Measurements from ENCODE around the gene MVB12B. TPM values are rescaled to one million over a fixed set of nuclear protein-coding genes. Genes with fewer than 3 reads are reported as not detected.

MVB12B gene
- total and polyA plus RNA-seq, 2 of the 4 experiments (the other 2 are of a cell fraction), result 2.0 to 4.0 TPM

- in situ Hi-C loops (cut with MboI; ENCODE audit: low sequenced_read_pairs), result no loop called here
- Histone ChIP-seq H3K4me3 (ENCODE audit: insufficient read depth, low read depth, low read length) (no peak overlapping the region), H3K79me1 (ENCODE audit: low read depth in 1 of 2, low read length in 2 of 2) (no peaks in the 10 kb centered on the region), H3K18ac (ENCODE audit: low read depth, low read length) (no peak overlapping the region), H3K27ac (ENCODE audit: insufficient read depth, low read length) (no peak overlapping the region), H2AFZ (replicated peaks; ENCODE audit: low read length, poor library complexity) (no peak overlapping the region), H3K4me1 (ENCODE audit: control insufficient read depth, insufficient read depth, low read length) (0 out of 2 replicates have a peak, but pooled peaks cover under 1% of the 10 kb centered on the region), H3K36me3 (ENCODE audit: control insufficient read depth, insufficient read depth, low read length) (peaks cover 1% of the 10 kb centered on the region; the same call in 1 of the 2 replicates), H3K9me1 (ENCODE audit: insufficient read depth, low read length) (no peaks in the 10 kb centered on the region), H3K9me3 (ENCODE audit: control insufficient read depth, insufficient read depth, low read length) (no peaks in the 10 kb centered on the region), H4K8ac (ENCODE audit: low read depth in 2 of 2, low read length in 2 of 2) (no peak overlapping the region), H3K14ac (replicated peaks; ENCODE audit: low read depth, low read length) (no peak overlapping the region), H2BK15ac (ENCODE audit: low read depth, low read length) (no peak overlapping the region), H3K4ac (ENCODE audit: low read depth, low read length) (no peak overlapping the region), H3K23ac (ENCODE audit: low read depth, low read length) (no peak overlapping the region), H2BK5ac (ENCODE audit: low read depth, low read length, poor library complexity, severe bottlenecking) (no peak overlapping the region), H3K9ac (ENCODE audit: low read depth, low read length) (no peak overlapping the region), H4K20me1 (ENCODE audit: insufficient read depth, low read length) (no peaks in the 10 kb centered on the region), H3K56ac (ENCODE audit: extremely low read depth, insufficient read depth, low read length) (no peak overlapping the region), H3K27me3 (ENCODE audit: control insufficient read depth, insufficient read depth, low read length) (no peaks in the 10 kb centered on the region), H4K5ac (ENCODE audit: low read depth, low read length) (no peak overlapping the region), H4K91ac (ENCODE audit: insufficient read depth, low read depth, low read length) (no peak overlapping the region), H2AK9ac (replicated peaks; ENCODE audit: low read depth, low read length, poor library complexity) (no peak overlapping the region), H2AK5ac (ENCODE audit: low read depth, low read length) (no peak overlapping the region), H2BK20ac (ENCODE audit: low read depth, low read length) (no peak overlapping the region), H3K4me2 (ENCODE audit: low read depth, low read length) (no peak overlapping the region), H2BK120ac (ENCODE audit: low read depth, low read length) (no peak overlapping the region)
- POLR2A ChIA-PET (ENCODE audit: unreplicated experiment), result no interaction called here
- TF ChIP-seq MXI1 (IDR thresholded peaks at IDR 0.05; ENCODE audit: borderline replicate concordance, low read depth, low read length) (no peak), BHLHE40 (IDR thresholded peaks at IDR 0.05; ENCODE audit: low read depth, low read length) (no peak), ELK1 (IDR thresholded peaks at IDR 0.05; ENCODE audit: borderline replicate concordance, low read depth, low read length) (no peak), RFX5 (IDR thresholded peaks at IDR 0.05; ENCODE audit: low read depth, low read length) (no peak), CEBPB (IDR thresholded peaks at IDR 0.05; ENCODE audit: low read depth, low read length) (no peak), NFE2L2 (IDR thresholded peaks at IDR 0.05; ENCODE audit: low read depth, low read length) (no peak), SMC3 (IDR thresholded peaks at IDR 0.05; ENCODE audit: low read depth, low read length) (no peak), CHD1 (IDR thresholded peaks at IDR 0.05; ENCODE audit: low read depth, low read length) (no peak), POLR2A (IDR thresholded peaks at IDR 0.05; ENCODE audit: low read depth, low read length) (no peak), RCOR1 (IDR thresholded peaks at IDR 0.05; ENCODE audit: insufficient replicate concordance, low read length) (no peak), FOS (IDR thresholded peaks at IDR 0.05; ENCODE audit: low read depth, low read length) (no peak), MAZ (IDR thresholded peaks at IDR 0.05; ENCODE audit: borderline replicate concordance, low read depth, low read length) (no peak), CTCF (conservative IDR thresholded peaks at IDR 0.05; ENCODE audit: low read depth, low read length) (no peak), RAD21 (IDR thresholded peaks at IDR 0.05; ENCODE audit: low read length) (no peak), MAFK (IDR thresholded peaks at IDR 0.05; ENCODE audit: low read depth, low read length) (no peak)
- TF ChIP-seq, protein P1, sequence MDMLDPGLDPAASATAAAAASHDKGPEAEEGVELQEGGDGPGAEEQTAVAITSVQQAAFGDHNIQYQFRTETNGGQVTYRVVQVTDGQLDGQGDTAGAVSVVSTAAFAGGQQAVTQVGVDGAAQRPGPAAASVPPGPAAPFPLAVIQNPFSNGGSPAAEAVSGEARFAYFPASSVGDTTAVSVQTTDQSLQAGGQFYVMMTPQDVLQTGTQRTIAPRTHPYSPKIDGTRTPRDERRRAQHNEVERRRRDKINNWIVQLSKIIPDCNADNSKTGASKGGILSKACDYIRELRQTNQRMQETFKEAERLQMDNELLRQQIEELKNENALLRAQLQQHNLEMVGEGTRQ (IDR thresholded peaks at IDR 0.05; ENCODE audit: low read depth, low read length), result no peak
- dilution Hi-C loops (cut with HindIII; ENCODE audit: low sequenced_read_pairs, unreplicated experiment), result no loop called here
- 70% methylated on average over 4 of the region's 11 CpGs; no CpG with 5 or more reads in 1 of the 2 experiments for WGBS, 2 experiments (ENCODE audit: extremely low coverage in 2 of 2, insufficient read length in 1 of 2)
- no TSS peak for BruUV-seq (replicated peaks)
- DNase-seq (no peak), ATAC-seq (ENCODE audit: low read depth) (no peak)
- intact Hi-C loops (cut with micrococcal nuclease), result no loop called here
- CTCF ChIA-PET, result no interaction called here
Measured at GRCh38 chr9:126400571-126400970, 73.9 kb downstream of the MVB12B start.
